ENCODE measurements around the gene TMEM205.
"Not testable (repeated sequence)": the region's sequence is repeated elsewhere in the genome, so short reads cannot be mapped to it uniquely, and the experiment has no call there.

The TMEM205 gene

GRCh38 chr19:11370744-11371143 is 24.7 kb upstream of the TMEM205 start:
- FAIRE-seq: no peak

GRCh38 chr19:11367528-11367927 is 21.5 kb upstream of the TMEM205 start:
- FAIRE-seq: no peak

DNA sequence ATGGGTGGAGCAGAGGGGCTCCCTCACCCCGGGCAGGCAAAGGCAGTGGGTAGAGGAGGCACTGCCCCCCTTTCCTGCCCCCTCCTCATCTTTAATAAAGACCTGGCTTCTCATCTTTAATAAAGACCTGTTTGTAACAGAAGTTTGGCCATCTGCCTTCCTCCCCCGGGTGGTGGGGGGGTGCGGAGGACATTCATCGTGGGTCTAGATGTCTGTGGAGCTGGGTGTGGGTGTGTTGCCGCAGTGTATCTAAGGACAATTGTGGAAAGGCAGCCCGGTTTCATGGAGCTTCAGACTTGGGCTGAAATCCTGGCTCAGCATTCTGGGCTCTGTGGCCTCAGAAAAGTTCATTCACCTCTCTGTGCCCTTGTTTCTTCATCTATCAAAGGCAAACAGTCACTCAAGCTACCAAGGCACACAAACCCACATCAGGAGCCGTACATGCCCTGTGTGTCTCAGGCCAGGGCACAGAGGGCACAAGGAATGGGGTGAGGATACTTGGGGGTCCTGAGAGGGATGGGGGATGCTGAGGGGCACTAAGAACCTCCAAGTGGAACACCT is 19.6 kb upstream of the TMEM205 start:
- no peak for FAIRE-seq

GRCh38 chr19:11364935-11365334 is 18.9 kb upstream of the TMEM205 start:
- FAIRE-seq: no peak

GRCh38 chr19:11364296-11364904 is 18.3 kb upstream of the TMEM205 start:
- no peak for FAIRE-seq

DNA sequence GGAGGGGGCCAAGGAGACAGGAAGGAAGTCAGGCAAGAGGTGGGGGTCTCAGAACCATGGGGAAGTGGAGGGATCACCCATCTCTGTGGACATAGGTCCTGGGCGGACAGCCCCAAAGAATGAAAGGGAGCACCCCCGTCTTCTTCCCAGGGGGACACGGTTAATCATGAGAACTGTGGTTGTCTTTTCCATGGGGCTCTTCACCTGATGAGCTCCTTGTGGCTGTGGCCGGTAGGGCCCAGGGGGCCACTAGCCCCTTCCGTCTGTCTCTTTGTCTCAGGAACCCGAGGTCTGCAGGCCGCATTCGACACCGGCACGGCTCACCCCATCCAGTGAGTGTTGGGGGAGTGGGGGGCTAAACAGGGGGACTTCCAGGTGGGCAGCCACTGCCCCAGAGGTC is 17.8 kb upstream of the TMEM205 start:
- FAIRE-seq: no peak

GRCh38 chr19:11361771-11362731 is 16.0 kb upstream of the TMEM205 start:
- no peak for FAIRE-seq

DNA sequence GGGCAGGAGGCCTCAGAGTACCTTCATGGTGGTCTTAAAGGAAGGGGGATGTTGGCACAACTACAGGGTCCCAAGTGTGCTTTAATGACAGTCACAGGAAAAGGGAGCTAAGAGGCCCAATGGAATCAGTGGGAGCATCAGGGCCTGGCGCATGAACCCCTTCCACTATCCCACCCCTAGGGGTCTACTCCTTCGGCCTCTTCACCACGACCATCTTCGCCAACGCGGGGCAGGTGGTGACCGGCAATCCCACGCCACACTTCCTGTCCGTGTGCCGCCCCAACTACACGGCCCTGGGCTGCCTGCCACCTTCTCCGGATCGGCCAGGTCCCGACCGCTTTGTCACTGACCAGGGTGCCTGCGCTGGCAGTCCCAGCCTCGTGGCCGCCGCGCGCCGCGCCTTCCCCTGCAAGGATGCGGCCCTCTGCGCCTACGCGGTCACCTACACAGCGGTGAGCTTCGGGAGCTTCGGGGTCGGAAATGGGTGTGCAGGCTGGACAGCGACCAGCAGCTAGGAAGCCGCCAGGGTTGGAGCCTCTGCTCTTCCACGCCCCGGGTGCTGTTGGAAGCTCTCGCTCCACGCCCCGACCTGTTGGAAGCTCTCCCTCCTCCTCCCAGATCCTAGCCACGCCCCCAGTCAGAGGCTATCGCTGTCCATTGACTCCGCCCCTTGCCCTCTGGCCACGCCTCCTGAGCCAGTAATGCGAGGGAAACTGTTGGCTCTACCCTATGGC is 15.1 kb upstream of the TMEM205 start:
- FAIRE-seq: no peak

GRCh38 chr19:11359421-11359820 is 13.4 kb upstream of the TMEM205 start:
- FAIRE-seq: no peak

GRCh38 chr19:11356676-11357550 is 10.8 kb upstream of the TMEM205 start:
- no peak for FAIRE-seq

DNA sequence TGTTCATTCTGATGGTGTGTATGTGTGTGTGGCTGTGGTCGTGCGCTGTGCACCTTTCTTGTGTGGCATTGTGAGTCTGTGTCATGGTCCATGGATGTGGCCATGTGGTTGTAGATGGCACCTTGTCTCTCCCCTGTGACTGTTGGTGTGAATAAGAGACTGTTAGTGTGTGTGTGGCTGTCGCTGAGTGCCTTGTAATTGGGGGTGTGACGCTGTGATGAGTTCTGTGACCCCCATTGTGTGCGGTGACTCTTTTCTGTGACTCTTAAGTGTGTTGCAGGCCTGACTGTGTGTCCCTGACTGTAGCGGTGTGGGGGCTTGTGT is 10.0 kb upstream of the TMEM205 start:
- no peak for FAIRE-seq

DNA sequence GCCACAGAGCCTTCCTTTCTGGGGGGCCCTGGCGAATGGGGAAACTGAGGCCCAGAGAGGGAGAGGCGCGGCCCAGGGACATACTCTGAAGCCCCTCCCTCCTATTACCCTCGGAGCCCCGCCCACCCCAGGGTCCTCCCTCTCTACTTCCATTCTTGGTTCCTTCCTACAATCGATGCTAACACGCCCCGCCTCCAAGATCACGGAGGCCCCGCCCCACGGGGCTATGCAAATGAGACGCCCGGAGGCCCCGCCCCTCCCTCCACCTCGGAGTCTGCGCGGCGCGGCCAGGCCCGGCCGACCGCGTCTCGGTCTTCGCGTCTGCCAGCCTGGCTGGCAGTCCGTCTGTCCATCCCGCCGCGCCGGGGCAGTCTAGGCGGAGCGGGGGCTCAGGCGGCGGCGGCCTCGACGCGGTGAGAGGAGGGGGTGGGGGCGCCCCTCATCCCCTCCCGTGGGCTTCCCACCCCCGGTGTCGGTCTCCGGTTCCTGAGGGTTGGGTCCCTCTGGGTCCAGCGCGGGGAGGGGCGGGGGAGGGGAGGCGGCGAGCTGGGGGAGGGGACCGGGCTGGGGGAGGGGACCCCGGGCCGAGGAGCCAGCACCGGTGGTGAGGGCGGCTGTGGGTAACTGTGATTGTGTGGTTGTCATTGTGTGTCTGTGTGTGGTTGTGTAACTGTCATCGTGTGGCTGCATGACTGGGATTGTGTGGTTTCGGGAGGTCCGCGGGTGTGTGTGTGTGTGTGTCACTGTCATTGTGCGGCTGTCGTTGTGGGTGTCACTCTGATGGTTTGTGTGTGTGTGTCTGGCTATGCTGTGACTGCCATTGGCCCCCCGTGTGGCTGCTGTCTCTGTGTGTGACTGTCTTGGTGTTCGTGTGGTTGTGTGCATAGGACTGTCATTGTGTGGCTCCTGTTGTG is 9.3 kb upstream of the TMEM205 start, which contains the start of gene PLPPR2:
TSS of gene PLPPR2 (plus strand) at position 273 of the 914 bp plus-strand sequence. CDS start 2,242 bp downstream, outside the sequence.
- FAIRE-seq: peak; percentile 80

- FAIRE-seq: not testable (repeated sequence)
Observed at GRCh38 chr19:11354102-11354501, 8.0 kb upstream of the TMEM205 start.

DNA sequence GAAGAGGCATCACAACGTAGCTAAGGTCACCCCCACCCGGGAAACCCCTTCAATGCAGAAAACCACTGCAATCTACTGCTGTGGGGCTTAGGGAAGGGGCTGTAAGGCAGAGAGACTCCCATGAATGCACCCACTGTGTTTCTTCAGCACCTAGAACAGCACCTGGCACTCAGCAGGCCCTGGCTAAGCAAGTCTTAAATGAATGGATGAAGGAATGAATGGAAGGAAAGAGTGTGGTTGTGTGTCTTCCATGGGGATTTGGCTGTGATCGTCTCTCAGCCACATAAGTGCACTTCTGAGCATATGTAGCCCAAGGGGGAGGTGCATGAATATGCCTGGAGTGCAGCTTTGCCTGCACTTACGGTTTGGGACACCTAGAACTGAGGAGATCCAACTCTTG is 3.1 kb upstream of the TMEM205 start:
- FAIRE-seq: no peak

DNA sequence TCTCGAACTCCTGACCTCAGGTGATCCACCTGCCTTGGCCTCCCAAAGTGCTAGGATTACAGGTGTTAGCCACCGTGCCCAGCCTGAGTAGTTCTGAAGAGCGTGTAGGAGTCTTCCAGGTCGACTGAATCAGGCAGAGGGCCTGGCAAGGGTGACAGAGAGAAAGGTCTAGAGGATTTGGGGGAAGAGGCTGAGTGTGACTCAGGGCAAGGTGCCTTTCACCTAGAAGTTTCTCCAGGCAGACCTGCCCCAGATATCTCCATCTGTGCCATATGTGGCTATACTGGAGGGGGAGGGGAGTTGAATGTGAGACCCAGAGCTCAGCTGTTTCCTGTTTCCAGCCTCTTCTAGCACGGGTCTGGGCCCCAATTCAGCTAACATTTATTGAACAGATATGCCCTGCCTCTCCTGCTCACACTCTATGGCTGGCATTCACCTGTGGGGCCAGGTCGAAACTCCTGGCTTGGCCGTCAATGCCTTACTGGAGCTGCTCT is 1.5 kb upstream of the TMEM205 start:
- FAIRE-seq: no peak

- FAIRE-seq: no peak
Observed at GRCh38 chr19:11345122-11345803, 805 bp downstream of the TMEM205 start.

DNA sequence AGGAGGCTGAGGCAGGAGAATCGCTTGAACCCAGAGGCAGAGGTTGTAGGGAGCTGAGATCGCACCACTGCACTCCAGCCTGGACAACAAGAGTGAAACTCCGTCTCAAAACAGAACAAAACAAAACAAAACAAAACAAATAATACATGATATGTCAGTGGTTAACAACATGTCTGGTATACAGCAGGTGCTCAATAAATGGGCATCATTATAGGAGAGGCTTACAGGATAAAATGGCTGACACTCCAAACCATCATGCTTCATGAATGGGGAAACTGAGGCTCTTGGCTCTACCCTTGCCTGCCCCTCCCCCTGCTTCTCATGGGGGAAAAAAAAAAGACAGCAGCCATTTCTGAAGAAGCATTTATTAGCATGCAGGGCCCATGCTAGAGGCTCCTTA is 3.6 kb downstream of the TMEM205 start:
- no peak for FAIRE-seq

DNA sequence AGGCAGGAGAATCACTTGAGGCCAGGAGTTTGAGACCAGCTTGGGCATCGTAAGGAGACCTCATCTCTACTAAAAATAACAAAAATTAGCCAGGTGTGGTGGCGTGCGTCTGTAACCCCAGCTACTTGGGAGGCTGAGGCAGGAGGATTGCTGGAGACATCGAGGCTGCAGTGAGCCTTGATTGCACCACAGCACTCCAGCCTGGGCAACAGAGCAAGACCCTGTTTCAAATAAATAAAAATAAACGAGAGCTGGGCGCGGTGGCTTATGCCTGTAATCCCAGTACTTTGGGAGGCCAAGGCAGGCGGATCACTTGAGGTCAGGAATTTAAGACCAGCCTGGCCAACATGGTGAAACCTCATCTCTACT is 6.0 kb downstream of the TMEM205 start:
- FAIRE-seq: not testable (repeated sequence)

- peak; percentile 96 for FAIRE-seq
Observed at GRCh38 chr19:11339254-11340098, 6.6 kb downstream of the TMEM205 start, which contains the start of gene RAB3D. Gene RAB3D, minus strand, starts transcription at chr19:11339657. Its CDS starts 2,258 bp downstream, at chr19:11337399.
